ENCODE measurements around the gene CENATAC. TPM values are rescaled to one million over a fixed set of nuclear protein-coding genes. Genes with fewer than 3 reads are reported as not detected.

The CENATAC gene
- total RNA-seq, 1 donor: 37.6 TPM

GRCh38 chr11:119021631-119022030 lies 23.7 kb downstream of the CENATAC start:
- Histone ChIP-seq H3K4me3 (ENCODE audit: insufficient read depth, low read length) (no peak overlapping the region), H2AFZ (ENCODE audit: low read length) (no peak overlapping the region), H3K27me3 (ENCODE audit: insufficient read depth, low read length) (no peaks in the 10 kb centered on the region), H3K27ac (ENCODE audit: low read depth, low read length) (no peak overlapping the region), H3K4me1 (ENCODE audit: insufficient read depth, low read length) (peaks cover 15% of the 10 kb centered on the region), H4K20me1 (ENCODE audit: insufficient read depth, low read length) (peaks cover 17% of the 10 kb centered on the region), H3K36me3 (ENCODE audit: insufficient read depth, low read length) (peaks cover 39% of the 10 kb centered on the region), H3K4me2 (ENCODE audit: insufficient read depth, low read length) (no peak overlapping the region), H3K9me3 (ENCODE audit: low read depth, low read length) (no peaks in the 10 kb centered on the region), H3K79me2 (ENCODE audit: insufficient read depth, low read length) (peaks cover 57% of the 10 kb centered on the region)
- no peak for TF ChIP-seq CTCF (IDR thresholded peaks at IDR 0.05; ENCODE audit: extremely low read depth, low read depth, low read length)
- DNase-seq (ENCODE audit: insufficient read length, low spot score, missing footprints): no peak

GRCh38 chr11:119023741-119024140 lies 25.8 kb downstream of the CENATAC start:
- H3K27ac ChIP-seq (ENCODE audit: low read depth, low read length): no peak overlapping the region
- H4K20me1 ChIP-seq (ENCODE audit: insufficient read depth, low read length): peaks cover 17% of the 10 kb centered on the region

GRCh38 chr11:119024430-119025098 lies 26.6 kb downstream of the CENATAC start:
- Histone ChIP-seq H3K27me3 (ENCODE audit: insufficient read depth, low read length) (no peaks in the 10 kb centered on the region), H3K4me1 (ENCODE audit: insufficient read depth, low read length) (peaks cover 11% of the 10 kb centered on the region), H3K9me3 (ENCODE audit: low read depth, low read length) (no peaks in the 10 kb centered on the region), H3K79me2 (ENCODE audit: insufficient read depth, low read length) (peaks cover 32% of the 10 kb centered on the region), H3K4me3 (ENCODE audit: insufficient read depth, low read length) (no peak overlapping the region), H3K36me3 (ENCODE audit: insufficient read depth, low read length) (peaks cover 38% of the 10 kb centered on the region), H4K20me1 (ENCODE audit: insufficient read depth, low read length) (peaks cover 14% of the 10 kb centered on the region), H3K27ac (ENCODE audit: low read depth, low read length) (no peak overlapping the region), H2AFZ (ENCODE audit: low read length) (no peak overlapping the region), H3K4me2 (ENCODE audit: insufficient read depth, low read length) (no peak overlapping the region)
- DNase-seq (ENCODE audit: insufficient read length, low spot score, missing footprints): no peak
- TF ChIP-seq CTCF (IDR thresholded peaks at IDR 0.05; ENCODE audit: extremely low read depth, low read depth, low read length): no peak

More at GRCh38 chr11:119023741-119024140, 25.8 kb downstream of the CENATAC start:
- Histone ChIP-seq H3K4me3 (ENCODE audit: insufficient read depth, low read length) (no peak overlapping the region), H3K27me3 (ENCODE audit: insufficient read depth, low read length) (no peaks in the 10 kb centered on the region), H3K9me3 (ENCODE audit: low read depth, low read length) (no peaks in the 10 kb centered on the region), H3K4me2 (ENCODE audit: insufficient read depth, low read length) (no peak overlapping the region), H2AFZ (ENCODE audit: low read length) (no peak overlapping the region), H3K4me1 (ENCODE audit: insufficient read depth, low read length) (peaks cover 8% of the 10 kb centered on the region), H3K36me3 (ENCODE audit: insufficient read depth, low read length) (peaks cover 38% of the 10 kb centered on the region), H3K79me2 (ENCODE audit: insufficient read depth, low read length) (peaks cover 41% of the 10 kb centered on the region)
- no peak for DNase-seq (ENCODE audit: insufficient read length, low spot score, missing footprints)
- TF ChIP-seq CTCF (IDR thresholded peaks at IDR 0.05; ENCODE audit: extremely low read depth, low read depth, low read length): no peak

GRCh38 chr11:119025099-119025473 lies 27.1 kb downstream of the CENATAC start:
- Histone ChIP-seq H3K36me3 (ENCODE audit: insufficient read depth, low read length) (peaks cover 38% of the 10 kb centered on the region), H3K27me3 (ENCODE audit: insufficient read depth, low read length) (no peaks in the 10 kb centered on the region), H3K4me1 (ENCODE audit: insufficient read depth, low read length) (peaks cover 12% of the 10 kb centered on the region), H3K9me3 (ENCODE audit: low read depth, low read length) (no peaks in the 10 kb centered on the region), H3K79me2 (ENCODE audit: insufficient read depth, low read length) (peaks cover 27% of the 10 kb centered on the region), H2AFZ (ENCODE audit: low read length) (no peak overlapping the region), H3K27ac (ENCODE audit: low read depth, low read length) (no peak overlapping the region), H3K4me2 (ENCODE audit: insufficient read depth, low read length) (no peak overlapping the region), H4K20me1 (ENCODE audit: insufficient read depth, low read length) (peaks cover 9% of the 10 kb centered on the region), H3K4me3 (ENCODE audit: insufficient read depth, low read length) (no peak overlapping the region)
- no peak for TF ChIP-seq CTCF (IDR thresholded peaks at IDR 0.05; ENCODE audit: extremely low read depth, low read depth, low read length)
- DNase-seq (ENCODE audit: insufficient read length, low spot score, missing footprints): no peak
